Mesenteric fat pad (tissue), 1 donor: Measurements from ENCODE around the gene CCDC88C. TPM values are rescaled to one million over a fixed set of nuclear protein-coding genes. Genes with fewer than 3 reads are reported as not detected.
"Not testable (repeated sequence)": the region's sequence is repeated elsewhere in the genome, so short reads cannot be mapped to it uniquely, and the experiment has no call there.

ENCODE experiments used
- DNase-seq: peaks from one replicate; pipeline ENCODE4 v3.0.0-alpha.2; 2020; ENCODE audit warnings: low spot score
- total RNA-seq: library from RNA; stranded (reverse); fragmentation: NEBNext Ultra II Directional; extraction: Animal tissue kit (Norgen Biotek cat#: 25700); gene quantifications from one replicate; pipeline ENCODE4 v1.2.1, GENCODE V29; 2021
- donor health status: DM: yes; HTN: yes; CAD: no.

Gene CCDC88C
- total RNA-seq, 1 donor from 2014 or later: 17.4 TPM

DNA sequence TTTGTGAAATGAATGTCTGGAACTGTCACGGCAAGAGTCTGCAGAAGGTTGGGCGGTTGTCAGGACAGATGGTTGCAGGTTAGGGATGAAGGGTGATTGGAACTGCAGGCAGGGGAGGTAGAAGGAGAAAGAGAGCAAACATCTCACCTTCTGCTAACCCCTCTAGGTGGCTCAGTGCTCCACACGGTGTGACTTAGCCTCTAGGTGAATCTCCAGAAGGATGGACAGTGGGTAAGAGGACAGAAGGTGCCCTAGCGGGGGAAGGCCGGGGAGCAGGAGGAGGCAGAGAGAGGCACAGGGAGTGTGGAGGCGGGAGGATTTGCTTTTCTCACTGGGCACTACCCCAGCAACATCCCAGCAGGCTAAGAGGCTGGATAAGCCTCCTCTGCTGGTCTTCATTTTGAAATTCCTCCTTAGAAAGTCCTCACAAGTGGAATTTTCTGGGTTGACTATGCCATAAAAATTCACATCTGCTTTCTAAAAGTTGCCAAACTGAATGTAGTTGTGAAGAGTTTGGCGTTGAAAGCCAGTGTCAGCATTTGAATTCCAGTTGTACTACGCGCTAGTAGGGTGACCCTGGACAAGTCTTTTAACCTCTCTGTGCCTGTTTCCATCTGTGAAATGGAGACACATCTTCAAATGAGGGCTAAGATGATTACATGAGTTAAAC is 162.5 kb downstream of the CCDC88C start:
- no peak for DNase-seq

GRCh38 chr14:91254461-91254860 is 163.2 kb downstream of the CCDC88C start:
- DNase-seq: no peak

- DNase-seq: no peak
Observed at GRCh38 chr14:91253795-91254323, 163.8 kb downstream of the CCDC88C start.

- no peak for DNase-seq
Observed at GRCh38 chr14:91252871-91253794, 164.5 kb downstream of the CCDC88C start.

GRCh38 chr14:91250912-91251311 is 166.7 kb downstream of the CCDC88C start:
- no peak for DNase-seq

GRCh38 chr14:91249841-91250616 is 167.6 kb downstream of the CCDC88C start:
- no peak for DNase-seq

- no peak for DNase-seq
Observed at GRCh38 chr14:91246051-91246852, 171.4 kb downstream of the CCDC88C start.

- DNase-seq: not testable (repeated sequence)
Observed at GRCh38 chr14:91245616-91246015, 172.0 kb downstream of the CCDC88C start.

- DNase-seq: no peak
Observed at GRCh38 chr14:91245029-91245428, 172.6 kb downstream of the CCDC88C start.

DNA sequence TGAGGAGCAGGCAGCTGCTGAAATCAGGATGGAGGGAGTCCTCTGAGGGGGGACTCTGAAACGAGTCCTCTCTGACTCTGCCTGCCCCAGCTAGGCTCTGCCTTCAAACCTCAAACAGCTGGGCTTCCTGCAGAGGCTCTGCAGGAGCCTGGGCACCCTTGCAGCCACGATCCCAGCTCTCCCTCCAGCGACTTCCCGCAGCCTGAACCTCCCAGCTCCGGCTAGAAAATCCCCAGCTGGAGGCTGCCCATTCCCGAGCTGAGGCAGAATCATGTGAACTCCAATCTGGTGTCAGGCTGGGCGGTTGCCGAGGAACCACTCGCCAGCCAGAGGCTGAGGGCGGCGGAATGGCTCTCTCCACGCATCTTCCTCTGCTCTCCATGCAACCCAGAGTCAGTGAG is 173.1 kb downstream of the CCDC88C start, which contains the start of gene GPR68:
Gene GPR68, minus strand, starts transcription at position 204 of the 401 bp plus-strand sequence. CDS start 9,654 bp downstream, outside the sequence.
- no peak for DNase-seq

- no peak for DNase-seq
Observed at GRCh38 chr14:91243074-91243471, 174.5 kb downstream of the CCDC88C start.

GRCh38 chr14:91242635-91243034 is 175.0 kb downstream of the CCDC88C start:
- no peak for DNase-seq

- no peak for DNase-seq
Observed at GRCh38 chr14:91241863-91242262, 175.8 kb downstream of the CCDC88C start.

- no peak for DNase-seq
Observed at GRCh38 chr14:91238661-91239060, 179.0 kb downstream of the CCDC88C start.

- no peak for DNase-seq
Observed at GRCh38 chr14:91238085-91238484, 179.5 kb downstream of the CCDC88C start.

DNA sequence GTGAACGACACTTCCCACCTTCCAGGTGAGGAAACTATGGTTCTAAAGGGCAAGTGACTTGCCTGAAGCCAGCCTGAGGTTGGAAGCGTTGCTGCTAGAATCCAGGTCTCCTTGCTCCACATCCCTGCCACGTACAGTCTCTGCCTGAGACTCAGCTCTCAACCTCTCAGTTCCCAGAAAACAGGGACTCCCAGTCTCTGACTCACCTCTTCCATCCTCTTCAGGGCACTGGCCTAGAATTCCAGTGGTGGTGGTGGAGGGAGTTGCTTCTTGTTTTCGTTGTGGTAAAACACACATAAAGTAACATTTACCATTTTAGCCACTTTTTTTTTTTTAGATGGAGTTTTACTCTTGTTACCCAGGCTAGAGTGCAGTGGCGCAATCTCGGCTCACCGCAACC is 180.4 kb downstream of the CCDC88C start:
- no peak for DNase-seq

GRCh38 chr14:91235841-91236240 is 181.8 kb downstream of the CCDC88C start:
- no peak for DNase-seq

DNA sequence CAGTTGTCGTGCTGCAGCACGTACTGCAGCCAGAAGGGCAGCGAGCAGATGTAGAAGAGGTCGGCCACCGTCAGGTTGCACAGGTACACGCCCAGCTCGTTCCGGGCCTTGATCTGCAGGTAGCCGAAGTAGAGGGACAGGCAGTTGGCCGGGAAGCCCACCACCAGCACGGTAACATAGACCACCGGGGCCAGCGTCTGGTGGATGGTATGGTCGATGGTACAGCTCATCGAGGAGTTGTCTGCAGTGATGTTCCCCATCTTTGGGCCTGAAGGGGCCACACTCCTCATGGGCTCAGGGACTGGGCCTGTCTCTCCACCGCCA is 182.9 kb downstream of the CCDC88C start:
- DNase-seq: no peak

- no peak for DNase-seq
Observed at GRCh38 chr14:91233936-91234790, 183.5 kb downstream of the CCDC88C start.

DNA sequence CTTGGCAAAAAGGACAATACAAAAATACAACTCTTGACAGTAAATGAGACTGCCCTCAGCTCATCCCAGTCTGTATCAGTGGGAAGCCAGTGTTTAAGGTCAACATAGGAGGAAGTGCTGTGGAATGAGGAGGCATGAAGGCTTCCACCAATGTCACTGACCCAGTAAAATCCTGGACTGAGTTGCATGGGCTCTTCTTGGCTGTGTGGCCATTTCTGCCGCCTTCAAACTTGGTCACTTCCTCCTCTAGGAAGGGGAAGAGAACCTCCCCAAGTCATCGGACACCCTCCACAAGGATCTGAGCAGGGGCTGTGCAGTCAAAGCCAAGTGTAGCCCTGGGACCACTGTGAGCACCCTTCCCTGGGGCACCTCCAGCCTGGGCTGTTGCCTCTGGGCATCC is 185.0 kb downstream of the CCDC88C start:
- no peak for DNase-seq
